SKM-1 treated with dmso at 0.1 percent for 144 hours (cell line): ENCODE measurements around the gene GSTA1.
A peak's percentile ranks its signal among the peaks of the same experiment; 100 is the strongest.
"Not testable (repeated sequence)": the region's sequence is repeated elsewhere in the genome, so short reads cannot be mapped to it uniquely, and the experiment has no call there.

Experiments
- DNase-seq: peaks from one replicate; lab custom pipeline; 2025; ENCODE audit not compliant: unreplicated experiment; lab: John Stamatoyannopoulos, UW

The GSTA1 gene

GRCh38 chr6:52803668-52804255 lies at the start of gene GSTA1:
Gene GSTA1 (minus strand): TSS chr6:52803816. CDS start chr6:52799267, 4,549 bp downstream.
- DNase-seq = not testable (repeated sequence)

GRCh38 chr6:52849137-52849536 lies 45.5 kb upstream of the GSTA1 start:
- no peak for DNase-seq

DNA sequence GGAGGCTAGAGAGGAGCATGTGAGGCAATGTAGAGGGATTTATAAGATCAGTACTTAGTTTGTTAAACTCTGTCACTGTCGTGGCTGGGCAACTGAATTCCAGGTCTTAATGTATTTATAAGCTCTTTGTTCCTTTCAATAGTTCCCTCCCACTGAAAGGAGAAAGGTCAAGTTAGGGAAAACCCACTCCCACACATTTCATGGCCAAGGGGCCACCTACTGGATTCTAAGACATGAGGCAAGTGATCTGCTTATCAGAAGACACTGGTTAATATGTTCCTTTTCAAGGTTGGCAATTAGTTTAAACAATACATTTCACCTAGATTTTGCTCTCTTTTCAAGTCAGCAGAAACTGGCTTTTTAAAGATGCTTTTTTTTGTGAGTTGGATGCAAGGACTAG lies 42.4 kb upstream of the GSTA1 start:
- no peak for DNase-seq

GRCh38 chr6:52843605-52844004 lies 40.0 kb upstream of the GSTA1 start:
- no peak for DNase-seq

DNA sequence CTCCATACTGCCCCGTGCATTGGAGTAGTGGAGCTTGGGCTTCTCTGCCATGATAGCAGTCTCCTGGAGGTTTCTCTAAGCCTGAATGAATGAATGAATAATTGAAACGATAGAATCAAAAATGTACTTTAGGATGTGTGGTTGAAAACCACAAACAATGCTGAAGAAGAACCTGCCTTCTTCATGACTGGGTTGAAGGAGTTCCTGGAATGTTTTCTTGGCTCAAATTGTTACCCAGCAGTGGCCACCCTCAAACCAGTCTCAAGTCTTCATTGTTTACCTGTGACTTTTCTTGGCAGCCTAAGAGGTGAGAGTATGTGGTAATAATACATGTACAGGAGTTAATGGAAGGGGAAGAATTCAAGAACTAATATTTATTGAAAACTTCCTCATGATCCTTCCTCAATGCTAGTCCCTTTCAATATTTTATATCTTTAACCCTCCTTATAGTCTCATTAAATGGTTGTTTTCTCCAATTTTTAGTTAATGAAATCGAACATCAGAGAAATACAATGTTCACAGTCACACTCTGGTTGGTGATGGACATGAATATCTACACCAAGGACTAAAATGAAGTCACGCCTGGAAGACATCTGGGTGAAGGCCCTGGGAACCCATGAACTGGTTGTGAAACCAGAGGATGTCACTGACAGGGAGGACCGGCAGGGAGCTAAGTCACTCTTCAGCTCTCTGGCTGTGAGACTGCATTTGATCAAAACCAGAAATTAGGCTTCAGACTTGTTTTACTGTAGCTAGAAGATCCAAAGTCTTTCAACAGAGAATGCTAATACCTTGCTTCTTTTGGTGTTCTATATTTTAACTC lies 37.4 kb upstream of the GSTA1 start, which contains the start of gene GSTA5:
GSTA5 (minus strand) TSS at position 51 of the 823 bp plus-strand sequence.
- DNase-seq = no peak

DNA sequence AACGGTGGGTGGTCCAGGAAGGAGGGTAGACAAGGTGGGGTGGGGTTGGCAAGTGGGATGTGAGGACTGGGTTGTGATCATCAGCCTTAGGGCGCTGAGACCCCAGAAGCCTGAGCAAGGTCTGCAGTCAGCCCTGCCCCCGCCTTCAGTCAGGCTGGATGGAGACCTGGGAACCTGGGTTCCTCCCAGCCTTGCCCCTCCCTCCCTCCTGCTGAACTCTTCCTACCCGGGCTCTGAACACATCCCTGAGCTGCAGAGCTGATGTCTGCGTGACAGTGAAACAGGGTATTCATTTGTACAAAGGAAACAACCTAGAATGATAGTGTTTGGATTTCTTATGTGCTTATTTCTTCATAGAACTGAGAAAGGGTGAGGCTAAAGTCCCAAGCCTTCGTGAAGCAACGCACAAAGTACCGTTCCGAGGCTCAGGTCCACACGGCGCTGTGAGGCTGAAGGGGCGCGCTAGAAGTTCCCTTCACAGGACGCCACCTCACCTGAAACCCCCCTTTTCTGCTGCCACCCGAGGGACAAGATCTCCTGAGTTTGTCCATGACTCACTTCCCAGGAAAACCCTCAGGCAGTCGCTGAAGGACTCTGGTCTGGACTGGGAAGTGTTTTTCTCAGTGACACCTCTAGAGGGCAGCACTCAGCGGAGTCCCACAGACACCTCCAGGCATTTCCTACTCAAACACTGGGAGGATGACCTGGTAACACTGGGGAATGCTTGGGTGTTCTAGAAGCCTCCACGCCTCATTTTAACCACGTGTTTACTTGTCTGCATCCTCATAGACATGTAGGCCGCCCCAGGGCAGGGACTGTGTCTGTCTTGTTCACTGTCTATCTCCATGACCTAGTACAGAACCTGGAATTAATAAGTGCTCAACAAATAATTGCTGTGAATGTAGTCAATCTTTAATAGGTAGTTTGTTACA lies 35.8 kb upstream of the GSTA1 start:
- DNase-seq = peak; percentile 37

DNA sequence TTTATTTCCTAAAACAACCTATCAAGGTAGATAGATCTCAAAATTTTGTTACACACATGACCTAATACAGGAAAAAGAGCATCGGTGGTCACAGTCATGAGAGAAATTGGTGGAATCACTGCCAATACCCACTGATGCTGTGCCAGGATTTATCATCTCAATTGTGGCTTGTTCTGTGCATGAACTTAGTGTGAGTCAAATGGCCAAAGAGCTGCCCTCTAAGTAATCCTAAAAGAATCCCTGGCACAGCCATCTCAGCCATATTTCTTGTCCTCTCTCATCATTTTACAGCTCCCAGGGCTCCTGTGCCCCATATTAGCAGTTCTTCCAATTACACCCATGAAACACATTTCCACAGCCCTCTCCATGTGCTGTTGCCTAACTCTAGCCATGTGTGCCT lies 30.9 kb upstream of the GSTA1 start:
- DNase-seq = no peak

- DNase-seq = not testable (repeated sequence)
Observed at GRCh38 chr6:52830869-52831268, 27.3 kb upstream of the GSTA1 start.

DNA sequence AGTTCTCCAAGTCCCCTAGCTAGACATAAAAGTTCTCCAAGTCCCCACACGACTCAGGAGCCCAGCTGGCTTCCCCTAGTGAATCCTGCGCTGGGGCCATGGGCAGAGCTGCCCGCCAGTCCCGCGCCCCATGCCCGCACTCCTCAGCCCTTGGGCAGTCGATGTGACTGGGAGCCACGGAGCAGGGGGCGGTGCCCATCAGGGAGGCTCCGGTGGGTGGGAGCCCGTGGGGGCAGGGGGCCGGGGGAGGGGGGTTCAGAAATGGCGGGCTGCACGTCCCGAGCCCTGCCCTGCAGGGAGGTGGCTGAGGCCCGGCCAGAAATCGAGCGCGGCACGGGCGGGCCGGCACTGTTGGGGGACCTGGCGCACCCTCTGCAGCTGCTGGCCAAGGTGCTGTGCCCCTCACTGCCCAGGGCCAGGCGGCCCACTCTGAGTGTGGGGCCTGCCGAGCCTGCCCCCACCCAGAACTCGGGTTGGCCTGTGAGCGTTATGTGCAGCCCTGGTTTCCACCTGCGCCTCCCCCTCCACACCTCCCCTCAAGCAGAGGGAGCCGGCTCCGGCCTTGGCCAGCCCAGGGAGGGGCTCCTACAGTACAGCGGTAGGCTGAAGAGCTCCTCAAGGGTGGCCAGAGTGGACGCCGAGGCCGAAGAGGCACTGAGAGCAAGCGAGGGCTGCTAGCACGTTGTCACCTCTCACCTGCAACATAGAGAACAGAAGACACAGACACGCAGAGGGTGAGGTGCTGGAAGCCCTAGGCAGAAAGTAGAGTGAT lies 25.6 kb upstream of the GSTA1 start:
- DNase-seq = no peak

DNA sequence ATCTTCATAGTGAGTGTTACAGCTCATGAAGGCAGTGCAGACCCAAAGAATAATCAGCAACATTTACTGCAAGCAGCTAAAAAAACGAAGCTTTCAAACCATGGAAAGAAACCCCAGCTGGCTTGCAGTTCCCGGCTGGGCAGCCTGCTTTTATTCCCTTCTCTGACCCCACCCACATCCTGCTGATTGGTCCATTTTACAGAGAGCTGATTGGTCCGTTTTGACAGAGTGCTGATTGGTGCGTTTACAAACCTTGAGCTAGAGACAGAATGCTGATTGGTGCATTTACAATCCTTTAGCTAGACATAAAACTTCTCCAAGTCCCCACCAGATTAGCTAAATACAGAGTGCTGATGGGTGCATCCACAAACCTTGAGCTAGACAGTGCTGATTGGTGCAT lies 25.0 kb upstream of the GSTA1 start:
- not testable (repeated sequence) for DNase-seq

DNA sequence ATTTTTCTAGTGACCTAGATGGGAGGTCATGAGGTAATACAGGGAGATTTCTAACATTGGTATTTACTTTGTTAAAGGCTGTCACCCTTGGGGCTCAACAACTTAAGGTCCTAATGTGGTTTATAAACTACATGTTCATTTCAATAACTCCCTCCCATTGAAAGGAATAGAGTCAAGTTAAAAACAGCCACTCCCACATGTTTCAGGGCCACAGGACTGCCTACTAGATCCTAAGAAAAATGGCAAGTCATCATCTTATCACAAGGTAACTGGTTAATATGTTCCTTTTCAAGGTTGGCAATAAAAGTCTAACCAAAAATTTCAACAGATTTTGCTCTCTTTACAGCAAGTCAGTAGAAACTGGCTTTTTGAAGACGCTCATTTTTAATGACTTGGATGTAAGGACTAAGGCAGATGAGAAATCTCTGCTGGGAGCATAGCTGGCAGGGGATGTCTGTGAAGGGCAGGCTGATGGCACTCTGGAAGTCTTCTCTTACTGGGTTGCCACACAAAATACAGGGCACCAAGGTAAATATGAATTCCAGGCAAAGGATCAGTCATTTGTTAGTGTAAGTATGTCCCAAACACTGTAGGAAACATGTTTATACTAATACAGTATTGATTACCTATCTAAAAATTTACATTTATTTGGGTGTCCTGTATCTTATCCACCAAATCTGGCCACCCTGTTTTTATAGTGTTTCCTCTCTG lies 23.6 kb upstream of the GSTA1 start:
- not testable (repeated sequence) for DNase-seq

GRCh38 chr6:52826513-52826912 lies 22.9 kb upstream of the GSTA1 start:
- DNase-seq = no peak

DNA sequence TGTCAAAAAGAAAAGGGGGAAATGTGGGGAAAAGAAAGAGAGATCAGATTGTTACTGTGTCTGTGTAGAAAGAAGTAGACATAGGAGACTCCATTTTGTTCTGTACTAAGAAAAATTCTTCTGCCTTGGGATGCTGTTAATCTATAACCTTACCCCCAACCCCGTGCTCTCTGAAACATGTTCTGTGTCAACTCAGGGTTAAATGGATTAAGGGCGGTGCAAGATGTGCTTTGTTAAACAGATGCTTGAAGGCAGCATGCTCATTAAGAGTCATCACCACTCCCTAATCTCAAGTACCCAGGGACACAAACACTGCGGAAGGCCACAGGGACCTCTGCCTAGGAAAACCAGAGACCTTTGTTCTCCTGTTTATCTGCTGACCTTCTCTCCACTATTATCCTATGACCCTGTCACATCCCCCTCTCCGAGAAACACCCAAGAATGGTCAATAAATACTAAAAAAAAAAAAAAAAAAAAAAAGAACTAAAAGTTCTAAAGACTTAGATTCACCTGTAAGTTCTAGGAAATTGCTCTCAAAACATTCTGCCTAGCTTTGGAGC lies 22.4 kb upstream of the GSTA1 start:
- DNase-seq = not testable (repeated sequence)

- not testable (repeated sequence) for DNase-seq
Observed at GRCh38 chr6:52825270-52825793, 21.7 kb upstream of the GSTA1 start.

GRCh38 chr6:52821842-52822241 lies 18.2 kb upstream of the GSTA1 start:
- no peak for DNase-seq

DNA sequence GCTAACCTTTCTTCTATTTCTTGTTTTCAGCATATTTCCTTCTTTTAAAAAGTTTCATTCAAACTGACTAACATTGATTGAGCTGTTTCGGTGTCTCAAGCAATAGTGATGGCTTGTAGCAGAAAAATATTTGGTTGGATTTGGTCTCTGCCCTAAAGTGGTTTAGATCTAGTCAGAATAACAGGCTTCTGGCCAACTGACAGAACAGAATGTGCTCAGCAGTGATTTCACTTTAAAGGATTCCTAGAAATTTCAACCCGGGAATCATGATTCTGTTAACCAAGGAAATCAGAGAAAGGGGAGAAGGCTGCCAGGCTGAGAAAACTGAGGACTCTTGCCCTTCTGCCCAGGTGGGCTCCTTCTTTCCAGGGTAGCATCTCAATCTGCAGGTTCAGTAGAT lies 16.6 kb upstream of the GSTA1 start:
- DNase-seq = no peak

- peak; percentile 13 for DNase-seq
Observed at GRCh38 chr6:52815167-52816092, 11.8 kb upstream of the GSTA1 start.

GRCh38 chr6:52814545-52814944 lies 10.9 kb upstream of the GSTA1 start:
- not testable (repeated sequence) for DNase-seq
